Ectodermal cell (in vitro differentiated cells): Measurements from ENCODE around the gene NUP210.
"Not testable (repeated sequence)": the region's sequence is repeated elsewhere in the genome, so short reads cannot be mapped to it uniquely, and the experiment has no call there.

Experiments used
- H3K27ac ChIP-seq: 2 replicates; pipeline ENCODE4 v1.7.0; 2013; ENCODE audit warnings: mild to moderate bottlenecking, low read depth, low read length; ENCODE audit not compliant: insufficient read depth, poor library complexity, severe bottlenecking
- H3K27me3 ChIP-seq: 2 replicates; pipeline ENCODE4 v1.7.0; 2013; ENCODE audit warnings: mild to moderate bottlenecking, low read length; ENCODE audit not compliant: insufficient read depth, control insufficient read depth, poor library complexity, severe bottlenecking
- H3K36me3 ChIP-seq: one replicate; pipeline ENCODE4 v1.7.0; 2013; ENCODE audit warnings: low read length; ENCODE audit not compliant: control insufficient read depth, insufficient read depth
- H3K4me1 ChIP-seq: one replicate; pipeline ENCODE4 v1.7.0; 2013; ENCODE audit warnings: low read length; ENCODE audit not compliant: control insufficient read depth, insufficient read depth
- H3K4me3 ChIP-seq: 2 replicates; pipeline ENCODE4 v1.7.0; 2013; ENCODE audit warnings: low read depth, low read length, control low read depth; ENCODE audit not compliant: insufficient read depth
- H3K9me3 ChIP-seq: 2 replicates; pipeline ENCODE4 v1.7.0; 2013; ENCODE audit warnings: mild to moderate bottlenecking, low read length, moderate library complexity; ENCODE audit not compliant: control insufficient read depth
- WGBS, 2 experiments: methylation state at CpG; one replicate each; pipeline ENCODE4 v1.1.7; 2013; ENCODE audit warnings: missing lambda C conversion rate in 2 of 2; 5-methylcytosine and 5-hydroxymethylcytosine counted together

Gene NUP210

GRCh38 chr3:13393427-13394360 lies 26.4 kb downstream of the NUP210 start:
- no peak overlapping the region for H3K27ac ChIP-seq
- H3K36me3 ChIP-seq = no peaks in the 10 kb centered on the region
- WGBS, 2 experiments = 88 to 90% methylated on average over 11 of the region's 11 CpGs

DNA sequence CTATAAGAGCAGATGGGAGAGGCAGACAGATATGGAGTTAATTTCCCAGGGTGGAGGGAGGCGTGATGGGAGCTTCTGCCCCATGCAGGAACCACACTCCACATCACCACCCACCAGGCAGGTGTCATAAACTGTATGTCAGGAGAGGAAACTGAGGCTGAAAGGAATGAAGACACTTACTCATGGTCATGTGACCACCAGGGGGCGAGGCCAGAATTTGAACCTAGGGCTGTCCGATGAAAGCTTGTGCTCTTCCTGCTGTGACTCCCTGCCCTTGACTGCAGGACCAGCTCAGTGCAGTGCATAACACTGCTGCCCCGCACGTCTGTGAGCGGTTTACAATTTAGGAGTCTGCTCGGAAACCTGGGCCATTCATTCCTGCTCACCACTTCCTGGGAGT lies 28.8 kb downstream of the NUP210 start:
- no peaks in the 10 kb centered on the region for H3K9me3 ChIP-seq
- no peaks in the 10 kb centered on the region for H3K4me1 ChIP-seq
- H3K27ac ChIP-seq = no peak overlapping the region
- H3K4me3 ChIP-seq = no peak overlapping the region
- peaks cover 3% of the 10 kb centered on the region for H3K36me3 ChIP-seq
- no peaks in the 10 kb centered on the region for H3K27me3 ChIP-seq
- WGBS, 2 experiments = 88 to 89% methylated on average over 6 to 7 of the region's 7 CpGs

More at GRCh38 chr3:13393427-13394360, 26.4 kb downstream of the NUP210 start:
- no peaks in the 10 kb centered on the region for H3K9me3 ChIP-seq
- no peaks in the 10 kb centered on the region for H3K27me3 ChIP-seq
- no peaks in the 10 kb centered on the region for H3K4me1 ChIP-seq
- no peak overlapping the region for H3K4me3 ChIP-seq

DNA sequence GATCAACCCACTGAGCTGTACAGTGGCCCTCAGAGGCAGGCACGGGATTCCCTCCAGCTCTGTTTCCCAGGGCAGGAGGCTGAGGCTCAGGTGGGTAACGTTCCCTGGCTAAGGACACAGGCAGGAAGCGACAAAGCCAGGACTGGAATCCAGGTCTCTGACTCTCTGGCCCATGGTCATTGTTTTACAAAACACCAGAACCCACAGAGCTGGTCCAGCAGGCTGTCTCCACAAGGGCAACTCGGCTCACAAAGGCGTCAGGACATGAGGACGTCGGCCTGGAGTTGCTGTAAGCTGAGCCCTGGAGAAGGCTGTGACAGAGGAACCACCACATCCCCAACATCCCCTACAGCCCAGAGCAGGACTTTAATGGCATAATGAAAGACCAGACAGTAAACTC lies 30.7 kb downstream of the NUP210 start:
- H3K4me3 ChIP-seq = no peak overlapping the region
- H3K4me1 ChIP-seq = no peaks in the 10 kb centered on the region
- WGBS, 2 experiments = 88 to 90% methylated on average over 7 of the region's 7 CpGs
- no peaks in the 10 kb centered on the region for H3K27me3 ChIP-seq
- no peaks in the 10 kb centered on the region for H3K9me3 ChIP-seq
- H3K36me3 ChIP-seq = peaks cover 11% of the 10 kb centered on the region
- no peak overlapping the region for H3K27ac ChIP-seq

DNA sequence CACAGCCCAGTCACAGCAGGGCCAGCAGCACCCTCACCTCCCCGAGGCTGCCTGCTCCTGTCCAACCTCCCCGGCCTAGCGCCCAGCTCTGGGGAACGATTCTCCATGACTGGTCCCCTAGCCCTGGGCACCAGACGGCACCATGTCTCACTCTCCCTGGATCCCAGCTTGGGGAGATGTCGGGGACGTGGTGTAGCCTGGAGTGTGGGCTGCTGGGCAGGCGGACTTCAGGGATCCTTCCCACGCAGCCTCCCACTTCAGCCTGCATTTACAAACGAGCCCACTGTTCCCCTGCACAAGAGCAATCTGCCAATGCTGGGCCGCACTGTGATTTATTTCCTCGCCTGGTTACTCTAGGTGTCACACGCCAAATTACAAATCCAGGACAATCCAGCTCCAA lies 31.3 kb downstream of the NUP210 start:
- Histone ChIP-seq H3K27ac (no peak overlapping the region), H3K9me3 (no peaks in the 10 kb centered on the region), H3K36me3 (peaks cover 11% of the 10 kb centered on the region), H3K27me3 (no peaks in the 10 kb centered on the region), H3K4me3 (no peak overlapping the region), H3K4me1 (no peaks in the 10 kb centered on the region)
- 95 to 96% methylated on average over 13 of the region's 13 CpGs for WGBS, 2 experiments

DNA sequence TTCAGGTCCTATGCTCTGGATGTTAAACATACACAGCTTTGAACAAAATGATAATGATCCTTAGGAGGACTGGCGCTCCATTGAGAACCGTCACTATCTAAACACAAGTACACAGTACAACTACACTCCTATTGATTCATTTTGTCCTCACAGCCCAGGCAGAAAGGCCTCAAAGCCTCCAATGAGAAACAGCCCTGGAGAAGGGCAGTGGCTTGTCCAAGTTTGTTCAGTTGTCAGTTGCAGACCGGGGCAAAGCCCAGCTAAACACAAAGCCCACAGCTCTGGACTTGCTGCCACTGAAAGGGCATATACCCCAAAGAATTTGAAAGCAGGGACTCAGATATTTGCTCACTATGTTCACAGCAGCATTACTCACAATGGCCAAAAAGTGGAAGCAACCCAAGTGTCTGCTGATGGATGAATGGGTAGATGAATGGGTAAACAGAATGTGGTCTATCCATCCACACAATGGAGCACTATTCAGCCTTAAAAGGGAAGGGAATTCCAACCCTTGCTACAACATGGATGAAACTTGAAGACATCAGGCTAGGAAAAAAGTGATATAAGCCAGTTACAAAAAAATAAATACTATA lies 34.7 kb downstream of the NUP210 start:
- Histone ChIP-seq H3K36me3 (peaks cover 11% of the 10 kb centered on the region), H3K27ac (no peak overlapping the region), H3K4me3 (no peak overlapping the region), H3K27me3 (no peaks in the 10 kb centered on the region), H3K4me1 (no peaks in the 10 kb centered on the region), H3K9me3 (no peaks in the 10 kb centered on the region)
- 78 to 81% methylated on average over 3 of the region's 3 CpGs for WGBS, 2 experiments

- Histone ChIP-seq H3K4me1 (no peaks in the 10 kb centered on the region), H3K27me3 (no peaks in the 10 kb centered on the region), H3K36me3 (peaks cover 8% of the 10 kb centered on the region), H3K27ac (no peak overlapping the region), H3K9me3 (no peaks in the 10 kb centered on the region), H3K4me3 (no peak overlapping the region)
Measured at GRCh38 chr3:13380971-13381370, 39.2 kb downstream of the NUP210 start.

DNA sequence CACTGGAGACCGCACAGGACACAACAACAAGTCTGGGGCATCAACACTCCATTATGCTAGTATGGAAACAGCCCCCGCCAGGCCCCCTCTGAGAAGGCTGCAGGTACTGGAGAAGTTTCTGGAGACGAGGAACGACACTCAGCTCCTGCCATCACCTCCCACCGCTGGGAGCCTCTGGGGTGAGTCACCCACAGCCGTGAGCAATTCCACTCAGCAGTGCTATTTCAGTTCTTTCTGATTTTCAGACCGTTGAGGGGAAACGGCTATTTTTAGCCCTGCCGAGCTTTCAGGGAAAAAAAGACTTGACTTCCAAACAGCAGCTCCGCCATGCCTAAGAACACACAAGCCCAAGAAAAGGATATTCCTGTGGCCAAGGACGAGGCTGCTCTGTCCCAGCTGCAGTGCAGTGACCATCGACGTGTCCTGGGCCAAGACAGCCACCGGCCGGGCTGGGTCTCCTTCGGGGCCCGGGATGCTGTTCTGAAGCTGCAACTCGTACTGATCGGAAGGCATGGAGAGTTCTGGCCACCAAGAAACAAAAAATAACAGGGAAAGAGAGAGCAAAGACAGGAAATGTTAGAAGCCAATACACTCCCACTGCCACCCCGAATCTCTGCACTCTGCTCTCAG lies 40.8 kb downstream of the NUP210 start:
- WGBS, 2 experiments = 93 to 95% methylated on average over 20 of the region's 20 CpGs

GRCh38 chr3:13378155-13378554 lies 42.0 kb downstream of the NUP210 start:
- 95% methylated on average over 5 of the region's 5 CpGs for WGBS, 2 experiments

More for the DNA sequence above, 40.8 kb downstream of the NUP210 start:
- Histone ChIP-seq H3K27me3 (no peaks in the 10 kb centered on the region), H3K4me3 (no peak overlapping the region), H3K27ac (no peak overlapping the region), H3K4me1 (no peaks in the 10 kb centered on the region), H3K9me3 (no peaks in the 10 kb centered on the region), H3K36me3 (peaks cover 3% of the 10 kb centered on the region)

DNA sequence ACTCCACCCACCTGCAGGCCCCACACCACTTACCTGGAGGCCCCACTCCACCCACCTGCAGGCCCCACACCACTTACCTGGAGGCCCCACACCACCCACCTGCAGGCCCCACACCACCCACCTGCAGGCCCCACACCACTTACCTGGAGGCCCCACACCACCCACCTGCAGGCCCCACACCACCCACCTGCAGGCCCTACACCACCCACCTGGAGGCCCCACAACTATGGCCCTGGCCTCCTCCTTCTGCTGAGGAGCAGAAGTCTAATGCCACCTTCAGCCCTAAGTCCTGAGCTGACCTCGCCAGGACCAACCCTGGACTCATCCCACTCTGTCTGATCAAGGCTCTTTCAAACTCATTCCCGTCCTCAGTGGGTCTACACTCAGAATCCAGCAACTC lies 42.4 kb downstream of the NUP210 start:
- H3K9me3 ChIP-seq, H3K4me3 ChIP-seq, H3K36me3 ChIP-seq, H3K4me1 ChIP-seq, H3K27me3 ChIP-seq, H3K27ac ChIP-seq: not testable (repeated sequence)
- WGBS, 2 experiments = 90 to 95% methylated on average over 2 of the region's 2 CpGs

More at GRCh38 chr3:13378155-13378554, 42.0 kb downstream of the NUP210 start:
- Histone ChIP-seq H3K9me3 (no peaks in the 10 kb centered on the region), H3K4me1 (no peaks in the 10 kb centered on the region), H3K27me3 (no peaks in the 10 kb centered on the region), H3K4me3 (no peak overlapping the region), H3K36me3 (peaks cover 7% of the 10 kb centered on the region), H3K27ac (no peak overlapping the region)

GRCh38 chr3:13377021-13377420 lies 43.1 kb downstream of the NUP210 start:
- H3K4me1 ChIP-seq = no peaks in the 10 kb centered on the region
- H3K36me3 ChIP-seq = peaks cover 9% of the 10 kb centered on the region
- H3K4me3 ChIP-seq = no peak overlapping the region
- H3K27ac ChIP-seq = no peak overlapping the region
- no peaks in the 10 kb centered on the region for H3K9me3 ChIP-seq
- WGBS, 2 experiments = 90% methylated on average over 14 of the region's 14 CpGs
- H3K27me3 ChIP-seq = no peaks in the 10 kb centered on the region
